IPS-NIHi7 (cell line): ENCODE measurements around the gene NEU3.
"Not testable (repeated sequence)": the region's sequence is repeated elsewhere in the genome, so short reads cannot be mapped to it uniquely, and the experiment has no call there.

ENCODE experiments used
- DNase-seq: peaks from one replicate; pipeline ENCODE4 v3.0.0; 2012; ENCODE audit warnings: mixed read lengths; ENCODE audit errors: extremely low spot score

Gene NEU3

GRCh38 chr11:75029836-75030631 is 41.3 kb downstream of the NEU3 start:
- DNase-seq = no peak

GRCh38 chr11:75031224-75031753 is 42.6 kb downstream of the NEU3 start:
- DNase-seq = peak; percentile 25

- DNase-seq = peak; percentile 91
Observed at GRCh38 chr11:75031771-75032549, 43.2 kb downstream of the NEU3 start.

- no peak for DNase-seq
Observed at GRCh38 chr11:75032550-75032935, 43.8 kb downstream of the NEU3 start.

- peak; percentile 0 for DNase-seq
Observed at GRCh38 chr11:75033916-75034315, 45.2 kb downstream of the NEU3 start.

- DNase-seq = no peak
Observed at GRCh38 chr11:75035256-75035655, 46.5 kb downstream of the NEU3 start.

- DNase-seq = no peak
Observed at GRCh38 chr11:75035911-75036565, 47.3 kb downstream of the NEU3 start.

GRCh38 chr11:75040167-75040770 is 51.5 kb downstream of the NEU3 start:
- no peak for DNase-seq

GRCh38 chr11:75041263-75041662 is 52.5 kb downstream of the NEU3 start:
- DNase-seq = no peak

GRCh38 chr11:75041821-75042220 is 53.1 kb downstream of the NEU3 start:
- DNase-seq = not testable (repeated sequence)

GRCh38 chr11:75044381-75045170 is 55.8 kb downstream of the NEU3 start:
- not testable (repeated sequence) for DNase-seq

GRCh38 chr11:75046668-75047067 is 57.9 kb downstream of the NEU3 start:
- DNase-seq = not testable (repeated sequence)

- DNase-seq = no peak
Observed at GRCh38 chr11:75047191-75047590, 58.5 kb downstream of the NEU3 start.

- DNase-seq = not testable (repeated sequence)
Observed at GRCh38 chr11:75049501-75050266, 61.0 kb downstream of the NEU3 start.

GRCh38 chr11:75050516-75050915 is 61.8 kb downstream of the NEU3 start:
- DNase-seq = no peak

GRCh38 chr11:75051043-75051442 is 62.3 kb downstream of the NEU3 start:
- DNase-seq = no peak

- DNase-seq = no peak
Observed at GRCh38 chr11:75052457-75052856, 63.7 kb downstream of the NEU3 start.

- DNase-seq = no peak
Observed at GRCh38 chr11:75055511-75055910, 66.8 kb downstream of the NEU3 start.

GRCh38 chr11:75056814-75057213 is 68.1 kb downstream of the NEU3 start:
- no peak for DNase-seq

- DNase-seq = no peak
Observed at GRCh38 chr11:75059299-75059698, 70.6 kb downstream of the NEU3 start.
